Muscle of arm (tissue), 12 donors: ENCODE results near the gene HERC2. TPM values are rescaled to one million over a fixed set of nuclear protein-coding genes. Genes with fewer than 3 reads are reported as not detected.

Experiments
- DNase-seq: peaks from one replicate; pipeline ENCODE4 v3.0.0-alpha.2; 2013
- polyA plus RNA-seq, 12 donors: library from polyadenylated mRNA; unstranded; fragments of 120-200 nt; gene quantifications; one replicate each; pipeline ENCODE4 v1.2.1, GENCODE V29; 2013; ENCODE audit not compliant: insufficient read length in 12 of 12

HERC2 gene
- polyA plus RNA-seq, 12 donors, result 30.9 to 66.8 (median 36.6) TPM; not detected in 1

DNA sequence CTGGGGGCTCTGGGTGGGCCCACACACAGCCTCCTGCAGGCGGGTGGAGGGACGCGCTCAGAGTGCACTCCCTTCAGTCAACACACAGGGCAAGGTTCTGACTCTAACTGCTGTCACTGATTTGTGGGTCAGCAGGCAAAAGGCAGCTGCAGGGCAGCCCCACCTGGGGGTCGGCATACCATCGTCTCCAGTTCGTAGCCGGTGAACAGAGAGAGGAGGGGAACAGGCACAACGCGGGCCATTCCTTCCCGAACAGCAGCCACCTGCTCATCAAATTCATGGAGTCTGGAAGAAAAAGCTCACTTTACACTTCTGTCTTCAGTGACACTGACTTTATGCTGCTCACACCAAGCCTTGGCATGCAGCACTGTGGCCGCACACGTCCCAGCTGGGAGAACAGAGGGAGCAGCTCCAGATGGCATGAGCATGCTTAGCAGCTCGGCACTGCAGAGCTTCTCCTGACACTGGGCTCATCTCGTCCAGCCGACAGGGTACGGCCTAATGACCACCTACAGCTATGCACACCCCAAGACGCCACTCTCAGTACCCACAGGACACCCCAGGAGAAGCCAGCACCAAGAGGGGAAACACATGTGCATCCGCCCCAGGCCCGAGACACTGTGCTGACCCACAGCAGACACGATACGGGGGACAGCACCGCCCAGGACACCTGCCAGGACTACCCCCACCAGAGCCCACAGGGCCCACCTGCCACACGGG lies 208.4 kb downstream of the HERC2 start:
- DNase-seq, result no peak

DNA sequence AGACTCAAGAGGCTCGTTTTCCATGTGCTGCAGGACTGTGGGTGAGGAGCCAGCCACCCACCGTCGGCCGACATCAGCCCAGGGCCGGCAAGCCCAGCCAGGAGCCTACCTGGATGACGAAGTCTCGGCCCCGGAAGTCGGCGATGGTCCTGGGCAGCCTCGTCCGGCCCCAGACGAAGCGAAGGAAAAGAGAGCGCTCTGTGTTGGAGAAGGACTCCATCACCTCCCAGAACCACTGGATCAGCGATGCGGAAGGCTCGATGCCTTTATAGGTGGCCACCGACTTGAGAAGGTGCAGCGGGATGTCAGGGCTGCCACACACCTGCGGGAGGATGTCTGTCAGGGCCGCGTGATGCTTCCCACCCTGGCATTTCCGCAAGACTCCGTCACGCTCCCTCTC lies 209.0 kb downstream of the HERC2 start:
- no peak for DNase-seq

DNA sequence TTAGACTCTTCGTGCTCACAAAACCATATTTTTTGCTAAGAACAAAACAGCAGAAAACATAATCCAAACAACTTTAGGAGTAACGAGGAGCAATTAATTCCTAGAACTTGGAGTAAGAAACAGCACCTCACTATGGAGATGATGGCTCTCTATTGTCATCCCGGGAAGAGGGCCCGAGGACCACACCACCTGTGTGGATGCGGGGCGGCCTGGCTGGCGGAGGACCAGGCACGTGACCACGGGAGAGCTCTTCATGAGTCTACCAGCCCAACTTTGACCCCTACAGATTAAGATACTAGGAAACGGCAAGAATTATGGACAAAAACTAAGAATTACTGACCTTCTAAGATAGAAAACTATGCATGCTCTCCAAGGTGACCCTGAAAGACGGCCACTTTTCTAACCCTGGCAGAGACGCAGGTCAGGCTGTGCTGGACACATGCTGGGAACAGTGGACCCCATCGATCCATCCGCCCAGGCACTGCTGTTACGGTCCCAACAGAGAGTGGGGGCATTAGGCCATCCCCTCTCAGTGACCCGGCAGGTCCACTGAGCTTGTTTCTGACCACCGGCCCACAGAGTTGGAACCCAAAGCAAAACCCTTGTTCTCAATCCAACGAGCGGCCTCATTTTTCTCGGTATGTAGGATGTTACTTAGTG lies 209.7 kb downstream of the HERC2 start:
- no peak for DNase-seq

DNA sequence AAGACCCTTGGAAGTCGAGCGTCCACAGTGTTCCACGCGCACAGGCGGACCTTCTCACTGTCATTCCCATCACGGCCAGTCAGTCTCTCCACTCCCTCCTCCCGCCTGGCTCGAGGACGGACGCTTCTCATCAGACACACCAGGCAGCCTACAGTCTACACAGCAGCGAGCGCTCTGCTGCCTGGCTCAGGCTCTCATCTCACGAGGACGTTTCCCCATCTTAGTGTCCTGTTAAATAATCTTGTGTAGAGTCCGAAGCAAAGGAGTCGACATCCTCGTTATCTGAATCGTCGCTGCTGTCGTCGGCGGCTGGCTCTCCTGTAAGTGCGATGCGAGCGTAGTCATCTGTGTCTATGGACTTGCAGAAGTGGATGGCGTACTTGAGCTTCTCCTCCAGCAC lies 210.4 kb downstream of the HERC2 start:
- no peak for DNase-seq

DNA sequence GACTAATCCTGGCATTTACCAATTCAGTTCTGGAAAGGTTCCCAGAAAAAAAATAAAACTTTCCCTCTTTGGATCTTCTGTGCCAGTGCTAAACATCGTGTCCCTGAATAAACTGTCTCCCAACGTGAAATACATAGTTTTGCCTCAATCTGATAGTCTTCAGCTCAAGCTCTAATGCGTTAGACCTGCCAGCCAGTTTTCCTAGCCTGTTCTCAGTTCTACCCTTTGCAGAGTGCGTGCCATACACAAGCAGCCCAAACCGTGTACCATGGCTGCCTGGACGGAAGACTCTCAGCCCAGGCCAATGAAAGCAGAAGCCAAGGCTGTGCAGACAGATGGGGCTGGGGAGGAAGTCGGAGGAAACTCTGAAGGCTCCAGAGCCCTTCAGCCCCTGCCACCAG lies 211.5 kb downstream of the HERC2 start:
- DNase-seq, result no peak

DNA sequence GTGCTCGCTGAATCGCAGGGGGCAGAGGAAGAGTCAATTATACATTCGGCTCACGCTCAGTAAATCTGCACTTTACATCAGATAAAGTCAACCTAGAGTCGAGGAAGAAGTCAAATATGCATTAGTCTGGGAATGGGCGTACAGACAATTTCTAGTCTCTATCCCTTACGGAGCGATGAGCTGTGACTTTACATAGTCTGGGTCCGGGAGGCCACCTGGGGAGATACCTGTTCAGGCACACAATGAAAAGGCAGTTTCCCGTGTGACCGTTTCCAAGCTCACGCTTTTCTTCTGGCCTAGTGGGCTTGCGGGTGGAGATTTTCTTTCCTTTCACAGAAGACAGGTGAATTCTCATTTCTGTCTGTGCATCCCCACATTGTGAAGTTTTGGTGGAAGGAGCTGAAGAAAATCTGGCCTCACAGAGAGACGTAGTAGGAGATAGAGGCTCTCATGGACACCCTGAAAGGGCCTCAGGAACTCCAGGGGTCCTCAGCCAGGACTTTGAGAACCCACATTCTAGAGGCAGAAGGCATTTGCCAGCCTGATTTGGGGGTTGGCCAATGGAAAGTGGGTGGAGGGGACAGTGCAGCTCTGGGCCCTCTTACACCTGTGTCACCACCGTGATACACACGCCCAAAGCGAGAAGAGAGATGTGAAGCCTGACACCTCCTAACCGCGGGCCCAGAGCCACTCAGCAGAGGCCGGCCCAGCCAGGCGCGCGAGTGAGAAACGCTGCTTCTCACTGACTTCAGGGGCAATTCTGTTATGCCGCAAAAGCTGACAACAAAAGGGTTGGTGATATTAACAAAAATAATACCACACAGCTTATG lies 212.1 kb downstream of the HERC2 start:
- DNase-seq, result no peak

DNA sequence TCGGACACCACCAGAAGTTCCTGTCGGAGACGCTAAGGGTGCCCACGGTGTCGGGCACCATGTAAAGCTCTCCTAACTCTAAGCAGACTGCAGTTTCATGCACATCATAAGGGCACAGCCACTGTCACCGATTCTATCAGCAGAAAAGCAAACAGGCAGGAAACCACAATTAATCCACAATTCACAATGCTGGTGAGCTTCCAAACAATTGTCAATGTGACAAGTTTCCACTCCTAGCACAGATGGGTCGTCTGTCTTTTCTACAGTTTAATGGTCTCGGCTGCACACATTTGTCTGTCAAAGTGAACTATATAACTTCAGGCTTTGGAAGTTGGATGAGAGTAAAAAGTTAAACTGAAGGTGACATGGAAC lies 214.1 kb downstream of the HERC2 start:
- no peak for DNase-seq

DNA sequence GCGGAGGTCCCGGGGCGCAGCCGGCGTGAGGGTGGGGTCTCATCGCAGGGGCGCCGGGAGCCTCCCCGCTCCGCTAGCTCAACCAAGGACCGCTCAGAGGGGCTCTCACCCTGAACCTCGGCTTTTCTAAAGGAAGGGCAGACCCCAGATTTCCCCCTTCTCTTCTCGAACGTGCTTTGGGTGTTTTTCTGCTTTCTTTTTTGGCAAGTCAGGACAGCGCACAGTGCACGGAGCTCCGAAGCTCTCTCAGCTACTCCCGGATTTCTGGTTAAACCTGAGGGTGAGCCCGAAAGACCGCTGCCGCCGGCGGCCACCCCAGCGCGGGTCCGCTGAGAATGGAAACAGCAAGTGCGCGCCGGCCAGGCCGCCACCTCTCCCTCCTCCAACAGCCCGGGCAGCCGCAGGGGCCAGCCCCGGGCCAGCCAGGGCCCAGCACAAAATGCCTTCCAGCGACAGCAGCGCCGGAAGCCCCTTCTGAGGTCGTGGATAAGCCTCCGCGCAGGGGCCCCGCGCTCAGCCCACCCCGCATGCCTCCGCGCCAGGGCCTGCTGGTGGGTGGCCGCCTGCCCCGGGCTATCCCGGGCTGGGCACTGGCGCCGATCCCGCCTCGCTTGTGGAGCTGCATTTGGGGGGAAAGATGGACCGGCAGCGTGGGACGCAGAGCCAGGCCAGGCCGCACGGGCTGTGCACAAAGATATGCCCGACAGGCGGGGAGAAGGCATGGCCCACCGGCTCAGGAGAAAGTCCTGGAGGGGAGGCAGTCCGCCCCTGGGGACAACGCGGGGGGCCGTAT lies 214.7 kb downstream of the HERC2 start:
- DNase-seq, result no peak

DNA sequence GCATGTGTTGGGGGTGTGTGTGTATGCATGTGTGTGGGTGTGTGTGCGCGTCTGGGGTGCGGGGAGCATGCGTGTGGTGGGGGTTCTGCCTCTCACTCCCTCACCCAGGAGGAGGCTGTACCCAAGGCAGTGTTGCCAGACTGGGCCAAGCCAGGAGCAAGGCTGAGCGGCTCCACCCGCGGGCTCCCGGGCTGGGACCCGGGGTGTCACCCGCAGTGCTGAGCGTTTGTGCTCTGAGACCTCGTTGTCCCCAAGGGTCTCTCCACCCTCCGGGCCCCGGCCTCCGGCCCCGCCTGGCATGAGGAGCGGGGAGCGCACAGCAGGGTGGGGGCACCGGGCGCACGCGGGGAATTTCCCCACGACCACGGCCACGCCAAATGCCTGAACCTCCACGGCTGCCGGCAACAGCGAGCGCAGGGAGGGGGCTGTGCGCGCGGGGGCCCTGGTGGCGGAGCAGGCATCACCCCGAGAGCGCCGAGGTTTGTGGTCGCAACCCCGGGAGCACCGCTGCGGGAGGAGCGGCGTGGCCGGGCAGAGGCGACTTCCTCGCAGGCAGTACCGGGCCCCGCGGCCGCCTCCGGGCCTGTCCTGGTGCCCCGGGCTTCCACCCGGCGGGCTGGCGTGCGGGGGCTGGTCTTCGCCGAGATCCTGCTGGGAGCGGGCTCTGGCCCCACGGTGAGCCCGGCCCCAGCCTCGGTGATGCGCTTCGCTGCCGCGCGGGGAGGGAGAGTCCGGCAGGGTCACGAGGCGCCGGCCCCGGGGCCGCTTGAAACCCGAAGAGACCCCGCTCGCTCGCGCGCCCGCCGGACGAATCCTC lies 215.5 kb downstream of the HERC2 start:
- DNase-seq, result no peak

DNA sequence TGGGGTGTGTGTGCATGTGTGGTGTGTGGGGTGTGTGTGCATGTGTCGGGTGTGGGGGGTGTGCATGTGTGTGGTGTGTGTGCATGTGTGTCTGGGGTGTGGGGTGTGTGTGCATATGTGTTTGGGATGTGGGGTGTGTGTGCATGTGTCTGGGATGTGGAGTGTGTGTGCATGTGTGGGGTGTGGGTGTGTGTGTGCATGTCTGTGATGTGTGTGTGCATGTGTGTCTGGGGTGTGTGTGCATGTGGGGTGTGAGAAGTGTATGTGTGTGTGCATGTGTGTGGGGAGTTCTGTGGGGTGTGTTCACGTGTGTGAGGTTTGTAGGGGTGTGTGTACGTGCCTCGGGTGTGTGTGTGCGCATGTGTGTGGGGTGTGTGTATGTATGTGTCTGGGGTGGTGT lies 216.2 kb downstream of the HERC2 start:
- no peak for DNase-seq

DNA sequence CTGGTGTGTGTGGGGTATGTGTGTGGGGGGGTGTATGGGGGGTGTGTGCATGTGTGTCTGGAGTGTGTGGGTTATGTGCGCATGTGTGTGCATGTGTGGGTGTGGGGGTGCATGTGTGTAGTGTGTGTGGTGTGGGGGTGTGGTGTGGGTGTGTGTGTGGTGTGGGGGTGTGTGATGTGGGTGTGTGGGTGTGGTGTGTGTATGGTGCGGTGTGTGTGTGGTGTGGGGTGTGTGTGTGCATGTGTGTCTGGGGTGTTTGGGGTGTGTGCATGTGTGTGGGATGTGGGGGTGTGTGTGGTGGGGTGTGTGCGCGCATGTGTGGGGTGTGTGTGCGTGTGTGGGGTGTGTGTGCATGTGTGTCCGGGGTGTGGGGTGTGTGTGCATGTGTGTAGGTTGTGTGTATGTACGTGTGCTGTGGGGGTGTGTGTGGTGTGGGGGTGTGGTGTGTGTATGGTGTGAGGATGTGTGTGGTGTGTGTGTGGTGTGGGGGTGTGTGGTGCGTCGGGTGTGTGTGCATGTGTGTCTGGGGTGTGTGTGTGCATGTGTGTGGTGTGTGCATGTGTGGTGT lies 216.7 kb downstream of the HERC2 start:
- no peak for DNase-seq

DNA sequence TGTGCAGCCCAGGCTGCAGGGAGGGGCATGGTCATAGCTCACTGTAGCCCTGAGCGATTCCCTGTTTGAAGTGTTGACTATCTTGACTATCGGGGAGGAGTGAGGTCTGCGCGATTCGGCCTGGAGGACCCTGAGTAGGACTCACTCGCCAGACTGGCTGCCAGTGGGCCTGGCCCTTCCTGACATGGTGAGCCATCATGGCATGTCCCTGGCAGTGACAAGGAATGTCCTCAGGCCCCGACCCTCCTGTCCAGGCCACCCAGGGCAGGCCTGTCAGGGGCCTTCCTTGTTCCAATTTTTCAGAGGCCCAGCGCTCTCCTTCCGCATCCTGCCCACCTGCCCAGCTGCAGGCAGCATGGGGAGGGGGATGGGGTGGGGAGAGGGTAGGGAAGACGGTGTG lies 217.7 kb downstream of the HERC2 start:
- DNase-seq, result no peak

DNA sequence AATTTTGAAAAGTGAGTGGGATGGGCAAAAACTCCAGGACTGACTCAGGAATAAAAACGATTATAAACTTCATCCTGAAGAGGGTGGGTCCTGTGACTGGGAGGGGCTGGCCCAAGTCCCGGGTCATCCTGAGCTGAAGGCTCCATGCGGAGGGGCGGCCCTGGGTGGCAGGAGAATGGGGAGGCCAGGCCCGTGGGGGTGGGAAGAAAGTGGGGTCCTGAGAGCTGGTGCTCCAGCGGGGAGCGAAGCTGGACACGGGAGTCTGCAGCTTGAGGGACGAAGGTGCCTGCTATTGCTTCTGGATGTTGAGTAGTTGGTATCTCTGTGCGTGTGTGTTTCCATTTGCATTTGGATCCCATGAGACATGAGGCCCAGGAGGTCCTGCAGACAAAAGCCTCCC lies 218.1 kb downstream of the HERC2 start:
- DNase-seq, result no peak

DNA sequence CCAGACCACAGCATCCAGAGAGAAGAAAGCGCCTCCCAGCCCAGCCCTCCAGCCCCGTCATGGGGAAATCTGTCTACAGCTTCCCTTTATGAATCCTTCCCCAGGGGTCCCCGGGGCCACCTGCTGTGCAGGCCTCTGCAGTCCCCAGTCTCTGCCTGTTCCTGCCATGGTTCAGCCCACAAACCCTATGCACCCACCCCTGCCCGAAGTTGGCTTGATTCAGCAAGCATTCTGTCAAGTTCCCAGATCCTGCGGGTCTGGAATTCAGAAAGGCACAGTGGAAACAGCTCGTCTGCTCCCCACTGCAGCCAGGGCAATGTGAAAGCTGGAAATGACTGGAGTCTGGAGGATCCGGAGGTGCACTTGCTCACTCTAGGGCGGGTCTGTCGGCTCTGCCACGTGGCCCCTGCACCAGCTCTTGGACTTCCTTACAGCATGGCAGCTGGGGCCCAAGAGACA lies 220.0 kb downstream of the HERC2 start:
- DNase-seq, result no peak

DNA sequence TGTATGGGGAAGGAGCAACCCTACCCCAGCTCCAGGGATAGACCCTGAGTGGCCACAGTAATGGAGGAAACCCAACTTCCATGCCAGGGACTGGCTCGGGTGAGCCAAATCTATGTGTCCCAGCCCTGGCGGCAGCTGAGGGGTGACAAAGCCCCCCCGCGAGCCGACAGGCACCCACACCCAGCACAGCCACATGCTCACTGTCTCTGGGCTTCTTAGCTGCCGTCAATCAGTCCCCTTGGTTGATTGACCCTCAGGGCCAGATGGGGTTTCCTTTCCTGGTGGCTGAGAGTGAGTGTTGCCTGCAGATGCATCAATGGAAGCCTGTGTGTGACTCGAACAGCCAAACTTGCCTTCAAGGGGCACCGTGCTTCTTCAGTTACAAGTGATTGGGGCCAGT lies 220.8 kb downstream of the HERC2 start:
- DNase-seq, result no peak

DNA sequence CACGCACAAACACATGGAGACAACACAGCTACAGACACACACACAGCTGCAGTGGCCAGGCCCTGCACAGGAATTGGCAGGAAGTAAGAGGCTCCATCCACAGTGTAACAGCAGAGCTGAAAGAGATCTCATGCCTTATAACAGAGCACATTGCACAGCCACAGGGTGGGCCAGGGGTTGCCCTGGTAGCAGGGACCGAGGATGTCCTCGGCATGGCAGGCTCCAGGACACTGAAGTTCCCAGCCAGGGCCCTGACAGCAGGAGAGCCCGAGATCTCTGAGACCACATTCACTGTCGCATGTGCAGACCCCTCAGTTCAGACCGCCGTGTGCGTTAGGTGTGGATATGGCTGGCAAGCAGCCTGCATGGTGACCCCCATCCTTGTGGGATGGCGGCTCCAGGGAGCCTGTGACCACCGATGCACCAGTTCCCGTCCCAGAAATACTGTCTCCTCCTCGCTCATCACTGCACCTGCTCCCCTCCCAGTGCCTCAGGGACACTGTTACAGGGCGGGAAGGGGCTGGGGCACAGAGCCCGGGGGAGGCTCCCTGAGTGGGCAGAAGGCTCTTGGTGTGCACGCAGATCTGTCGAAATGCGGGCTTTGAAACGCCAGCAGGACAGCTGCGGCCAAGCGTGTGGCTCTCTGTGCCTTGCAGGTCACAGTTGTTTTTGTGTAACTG lies 221.3 kb downstream of the HERC2 start:
- no peak for DNase-seq

DNA sequence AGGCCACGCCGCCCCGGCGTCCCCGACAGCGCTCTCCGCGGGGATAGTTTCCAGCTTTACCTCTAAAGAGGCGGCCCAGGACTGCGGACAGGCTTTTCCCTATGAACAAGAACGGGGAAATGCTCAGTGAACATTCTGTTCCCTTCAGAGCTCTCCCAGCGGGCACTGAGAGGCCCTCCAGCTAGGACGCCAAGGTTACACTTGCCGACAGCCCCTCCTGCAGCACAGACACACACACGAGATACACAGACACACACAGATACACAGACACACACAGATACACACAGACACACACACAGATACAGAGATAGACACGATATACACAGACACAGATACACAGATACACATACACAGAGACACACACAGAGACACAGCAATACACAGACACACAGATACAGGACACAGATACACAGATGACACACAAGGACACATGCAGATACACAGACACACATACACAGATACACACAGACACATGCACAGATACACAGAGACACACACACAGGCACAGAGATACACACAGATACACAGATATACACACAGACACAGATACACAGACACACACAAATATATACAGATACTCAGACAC lies 222.3 kb downstream of the HERC2 start:
- DNase-seq, result no peak

DNA sequence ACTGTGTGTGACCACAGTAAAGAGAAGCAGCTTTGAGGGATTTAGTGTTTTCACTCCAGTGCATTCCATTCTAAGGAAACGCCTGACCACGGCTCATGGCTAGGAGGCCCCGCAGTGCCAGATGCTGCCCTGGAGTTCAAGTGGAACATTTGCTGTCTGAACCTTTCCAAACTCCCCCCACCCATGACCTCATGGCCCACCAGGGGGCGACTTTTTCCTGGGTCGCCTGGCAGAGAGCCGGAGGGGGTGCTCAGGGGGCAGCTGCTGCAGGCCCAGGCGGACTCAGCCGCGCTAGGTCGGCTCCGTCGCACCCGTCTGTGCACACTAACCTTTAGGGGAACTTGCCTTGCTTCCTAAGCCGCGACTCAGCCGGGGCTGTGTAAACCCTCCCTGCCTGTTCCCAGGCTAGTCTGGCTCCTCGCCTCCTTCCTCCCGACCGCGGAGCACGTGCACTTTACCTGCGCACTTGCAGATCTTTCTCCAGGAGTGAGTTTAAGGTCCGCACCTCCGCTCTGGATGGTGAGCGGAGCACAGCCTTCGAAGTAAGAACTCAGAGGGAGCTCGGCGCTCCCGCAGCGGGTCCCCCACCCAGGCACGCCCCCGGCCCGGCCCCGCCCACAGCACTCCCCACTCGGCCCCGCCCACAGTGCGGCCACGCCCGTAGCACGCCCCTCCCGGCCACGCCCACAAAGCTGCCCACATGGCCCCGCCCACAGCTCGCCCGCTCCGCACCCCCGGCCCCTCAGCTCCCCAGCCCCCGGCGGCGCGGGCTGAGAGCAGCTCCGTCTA lies 223.0 kb downstream of the HERC2 start, which contains the start of gene OCA2:
TSS of gene OCA2 (minus strand) at position 550 of the 789 bp plus-strand sequence. CDS start 17,441 bp downstream, outside the sequence.
- no peak for DNase-seq

DNA sequence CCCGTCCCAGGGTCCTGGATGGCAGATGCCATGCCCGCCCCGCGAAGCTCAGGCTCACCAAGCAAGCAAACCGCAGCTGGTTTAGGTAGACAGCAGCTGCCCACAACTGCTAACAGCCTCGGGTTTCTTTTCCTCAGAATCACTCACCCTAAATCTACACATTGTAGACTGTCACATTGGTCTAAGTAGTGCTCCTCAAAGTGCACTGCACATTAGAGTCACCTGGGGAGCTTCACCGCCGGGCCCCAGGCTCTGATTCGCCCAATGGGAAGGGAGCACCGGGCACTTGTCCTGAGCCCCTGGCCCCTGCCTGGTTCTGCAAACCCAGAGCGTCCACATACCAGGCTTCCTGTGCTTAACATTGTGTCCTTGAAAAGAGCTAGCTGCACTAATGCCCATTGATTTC lies 223.6 kb downstream of the HERC2 start:
- no peak for DNase-seq
